ENCODE measurements around the gene CYP2R1. TPM values are rescaled to one million over a fixed set of nuclear protein-coding genes. Genes with fewer than 3 reads are reported as not detected.

Gene CYP2R1
- total RNA-seq, 1 donor from 2014 or later: 23.5 TPM

DNA sequence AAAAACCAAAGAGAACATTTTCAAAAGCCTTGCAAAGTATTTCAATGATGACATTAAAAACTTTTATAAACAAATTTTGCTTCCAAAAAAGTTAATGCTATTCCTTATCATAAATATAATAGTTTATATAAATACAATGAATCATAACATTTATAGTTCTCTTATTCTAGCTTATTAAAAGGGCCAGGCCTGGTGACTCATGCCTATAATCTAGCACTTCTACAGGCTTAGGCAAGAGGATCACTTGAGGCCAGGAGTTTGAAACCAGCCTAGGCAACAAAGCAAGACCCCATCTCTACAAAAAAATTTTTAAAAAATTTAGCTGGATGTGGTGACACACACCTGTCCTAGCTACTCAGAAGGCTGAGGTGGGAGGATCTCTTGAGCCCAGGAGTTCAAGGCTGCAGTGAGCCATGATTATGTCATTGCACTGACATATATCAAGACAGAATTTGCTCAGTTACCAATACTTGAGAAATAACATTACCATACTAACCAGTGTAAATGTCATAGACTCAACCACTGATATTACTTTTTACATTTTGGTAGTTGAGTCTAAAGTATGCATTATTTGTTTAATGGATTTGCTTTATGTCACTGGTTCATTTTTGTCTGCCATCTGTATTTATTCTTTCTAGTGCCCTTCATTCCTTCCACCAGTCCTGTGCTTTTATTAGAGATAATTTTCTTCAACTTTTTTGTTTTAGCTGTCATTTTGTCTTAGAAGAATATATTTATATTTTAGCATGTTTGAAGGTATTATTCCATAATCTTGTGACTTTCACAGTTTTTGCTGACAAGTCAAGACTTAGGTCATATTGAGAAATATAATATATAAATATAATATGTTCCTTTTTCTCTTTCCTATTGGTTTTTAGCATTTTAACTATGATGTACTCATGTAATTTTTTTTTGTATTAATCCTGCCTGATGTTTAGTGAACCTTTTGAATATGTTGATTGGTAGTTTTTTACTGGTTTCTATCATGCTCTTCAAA is 56.2 kb downstream of the CYP2R1 start:
- H3K4me1 Mint-ChIP-seq (ENCODE audit: low read depth, unreplicated experiment): no peaks in the 10 kb centered on the region
- H3K36me3 Mint-ChIP-seq (ENCODE audit: unreplicated experiment): no peaks in the 10 kb centered on the region
- no peak overlapping the region for H3K27ac Mint-ChIP-seq (ENCODE audit: unreplicated experiment)
- H3K4me3 Mint-ChIP-seq (ENCODE audit: unreplicated experiment): no peak overlapping the region
- DNase-seq: no peak
- no peaks in the 10 kb centered on the region for H3K9me3 Mint-ChIP-seq (ENCODE audit: unreplicated experiment)
- TF ChIP-seq, protein P1, sequence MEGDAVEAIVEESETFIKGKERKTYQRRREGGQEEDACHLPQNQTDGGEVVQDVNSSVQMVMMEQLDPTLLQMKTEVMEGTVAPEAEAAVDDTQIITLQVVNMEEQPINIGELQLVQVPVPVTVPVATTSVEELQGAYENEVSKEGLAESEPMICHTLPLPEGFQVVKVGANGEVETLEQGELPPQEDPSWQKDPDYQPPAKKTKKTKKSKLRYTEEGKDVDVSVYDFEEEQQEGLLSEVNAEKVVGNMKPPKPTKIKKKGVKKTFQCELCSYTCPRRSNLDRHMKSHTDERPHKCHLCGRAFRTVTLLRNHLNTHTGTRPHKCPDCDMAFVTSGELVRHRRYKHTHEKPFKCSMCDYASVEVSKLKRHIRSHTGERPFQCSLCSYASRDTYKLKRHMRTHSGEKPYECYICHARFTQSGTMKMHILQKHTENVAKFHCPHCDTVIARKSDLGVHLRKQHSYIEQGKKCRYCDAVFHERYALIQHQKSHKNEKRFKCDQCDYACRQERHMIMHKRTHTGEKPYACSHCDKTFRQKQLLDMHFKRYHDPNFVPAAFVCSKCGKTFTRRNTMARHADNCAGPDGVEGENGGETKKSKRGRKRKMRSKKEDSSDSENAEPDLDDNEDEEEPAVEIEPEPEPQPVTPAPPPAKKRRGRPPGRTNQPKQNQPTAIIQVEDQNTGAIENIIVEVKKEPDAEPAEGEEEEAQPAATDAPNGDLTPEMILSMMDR (IDR thresholded peaks at IDR 0.05; ENCODE audit: partially characterized antibody, unreplicated experiment): no peak
- no peaks in the 10 kb centered on the region for H3K27me3 Mint-ChIP-seq (ENCODE audit: unreplicated experiment)

Other genes starting within 250 kb of the CYP2R1 start
- gene PDE3B, start 248.4 kb downstream of the CYP2R1 start, total RNA-seq (ENCODE audit: unreplicated experiment): 14.1 TPM
- not detected for gene CALCA, start 80.1 kb upstream of the CYP2R1 start, total RNA-seq (ENCODE audit: unreplicated experiment)
- 0.74 TPM for gene CALCB, start 181.4 kb upstream of the CYP2R1 start, total RNA-seq (ENCODE audit: unreplicated experiment)
- gene INSC, start 222.7 kb upstream of the CYP2R1 start, total RNA-seq (ENCODE audit: unreplicated experiment): not detected